Hepatocyte (in vitro differentiated cells): Measurements from ENCODE around the gene PKIB. TPM values are rescaled to one million over a fixed set of nuclear protein-coding genes. Genes with fewer than 3 reads are reported as not detected.

Source experiments
- DNase-seq: peaks from one replicate; pipeline ENCODE4 v3.0.0-alpha.2; 2016; ENCODE audit warnings: low spot score
- H2AFZ ChIP-seq: fragments of 200-600 bp; sonication (generic); 2 replicates; pipeline ENCODE4 v1.6.0; 2016; ENCODE audit warnings: antibody characterized with exemption, mild to moderate bottlenecking
- H3K27ac ChIP-seq: fragments of 200-600 bp; sonication (generic); 2 replicates; pipeline ENCODE4 v1.5.1; 2016; ENCODE audit warnings: mild to moderate bottlenecking
- H3K27me3 ChIP-seq: fragments of 200-600 bp; sonication (generic); 2 replicates; pipeline ENCODE4 v1.6.1; 2016
- H3K36me3 ChIP-seq: fragments of 200-600 bp; sonication (generic); replicated peaks from 2 replicates; pipeline ENCODE4 v1.5.1; 2016; ENCODE audit warnings: low read depth; ENCODE audit not compliant: insufficient read depth
- H3K4me1 ChIP-seq: fragments of 200-600 bp; sonication (generic); 2 replicates; pipeline ENCODE4 v1.5.1; 2016; ENCODE audit warnings: mild to moderate bottlenecking, moderate library complexity; ENCODE audit not compliant: insufficient read depth
- H3K4me2 ChIP-seq: fragments of 200-600 bp; sonication (generic); 2 replicates; pipeline ENCODE4 v1.6.0; 2016
- H3K4me3 ChIP-seq: fragments of 200-600 bp; sonication (generic); 2 replicates; pipeline ENCODE4 v1.5.1; 2016; ENCODE audit warnings: mild to moderate bottlenecking
- H3K79me2 ChIP-seq: fragments of 200-600 bp; sonication (generic); 2 replicates; pipeline ENCODE4 v1.6.0; 2017; ENCODE audit warnings: mild to moderate bottlenecking
- H3K9me2 ChIP-seq: fragments of 200-600 bp; sonication (generic); replicated peaks from 2 replicates; pipeline ENCODE4 v1.6.0; 2017; ENCODE audit warnings: mild to moderate bottlenecking; ENCODE audit not compliant: insufficient read depth
- H3K9me3 ChIP-seq: fragments of 200-600 bp; sonication (generic); 2 replicates; pipeline ENCODE4 v1.5.1; 2016; ENCODE audit warnings: low read depth, mild to moderate bottlenecking
- H4K20me1 ChIP-seq: fragments of 200-600 bp; sonication (generic); 2 replicates; pipeline ENCODE4 v1.6.0; 2016; ENCODE audit warnings: mild to moderate bottlenecking; ENCODE audit not compliant: insufficient read depth, poor library complexity, severe bottlenecking
- CTCF ChIP-seq: fragments of 200-600 bp; sonication (generic); IDR thresholded peaks from 2 replicates; pipeline ENCODE4 v1.5.1; 2016; ENCODE audit warnings: antibody characterized with exemption, mild to moderate bottlenecking; ENCODE audit not compliant: poor library complexity
- EZH2 ChIP-seq: fragments of 200-600 bp; sonication (generic); IDR thresholded peaks from 2 replicates; pipeline ENCODE4 v1.6.1; 2016; ENCODE audit warnings: antibody characterized with exemption, mild to moderate bottlenecking, borderline replicate concordance
- EZH2phosphoT487 ChIP-seq: fragments of 200-600 bp; sonication (generic); IDR thresholded peaks from one replicate; pipeline ENCODE4 v1.6.1; 2018; ENCODE audit warnings: antibody characterized with exemption, mild to moderate bottlenecking, low read depth, moderate library complexity; ENCODE audit not compliant: unreplicated experiment, severe bottlenecking
- WGBS: methylation state at CpG from one replicate; pipeline ENCODE4 v1.1.6; 2016; ENCODE audit warnings: low lambda C conversion rate; ENCODE audit errors: missing lambda C conversion rate; 5-methylcytosine and 5-hydroxymethylcytosine counted together
- polyA plus RNA-seq: library from polyadenylated mRNA; unstranded; fragments of >200 nt; fragmentation: Nextera tagmentation; extraction: Ambion mirVana; gene quantifications from 2 replicates; pipeline ENCODE4 v1.2.1, GENCODE V29; 2016
- total RNA-seq: library from RNA; depleted of rRNA; stranded (reverse); fragments of >200 nt; gene quantifications from 2 replicates; pipeline ENCODE4 v1.2.3, GENCODE V29; 2014

Gene PKIB
- total and polyA plus RNA-seq, 2 experiments from 2014 or later = 73.8 to 144 TPM

GRCh38 chr6:122681705-122682104 is 71.5 kb downstream of the PKIB start:
- no peaks in the 10 kb centered on the region for H3K36me3 ChIP-seq
- no peak for TF ChIP-seq CTCF
- TF ChIP-seq EZH2 = no peak
- TF ChIP-seq EZH2phosphoT487 = no peak
- H2AFZ ChIP-seq = no peak overlapping the region
- H3K4me2 ChIP-seq = no peak overlapping the region
- DNase-seq = no peak
- H3K79me2 ChIP-seq = peaks cover 2% of the 10 kb centered on the region
- H3K4me1 ChIP-seq = no peaks in the 10 kb centered on the region
- H3K4me3 ChIP-seq = no peak overlapping the region
- H3K27me3 ChIP-seq = no peaks in the 10 kb centered on the region
- no peaks in the 10 kb centered on the region for H4K20me1 ChIP-seq
- no peaks in the 10 kb centered on the region for H3K9me2 ChIP-seq
- WGBS = 95% methylated on average over 3 of the region's 3 CpGs
- no peaks in the 10 kb centered on the region for H3K9me3 ChIP-seq
- no peak overlapping the region for H3K27ac ChIP-seq

GRCh38 chr6:122683989-122684651 is 73.9 kb downstream of the PKIB start:
- TF ChIP-seq CTCF = no peak
- H3K79me2 ChIP-seq = peaks cover 3% of the 10 kb centered on the region
- no peak overlapping the region for H2AFZ ChIP-seq
- H3K4me2 ChIP-seq = no peak overlapping the region
- no peaks in the 10 kb centered on the region for H3K4me1 ChIP-seq
- H4K20me1 ChIP-seq = no peaks in the 10 kb centered on the region
- DNase-seq = no peak
- no peak overlapping the region for H3K4me3 ChIP-seq
- H3K9me2 ChIP-seq = no peaks in the 10 kb centered on the region
- no peaks in the 10 kb centered on the region for H3K27me3 ChIP-seq
- no peaks in the 10 kb centered on the region for H3K36me3 ChIP-seq
- no peaks in the 10 kb centered on the region for H3K9me3 ChIP-seq
- H3K27ac ChIP-seq = no peak overlapping the region
- WGBS = 88% methylated on average over 1 of the region's 1 CpG

- Histone ChIP-seq H3K4me3 (no peak overlapping the region), H3K9me3 (peaks cover 4% of the 10 kb centered on the region), H3K27me3 (no peaks in the 10 kb centered on the region), H3K36me3 (no peaks in the 10 kb centered on the region), H3K4me1 (no peaks in the 10 kb centered on the region), H3K9me2 (no peaks in the 10 kb centered on the region), H2AFZ (no peak overlapping the region), H4K20me1 (no peaks in the 10 kb centered on the region), H3K79me2 (peaks cover 3% of the 10 kb centered on the region), H3K27ac (no peak overlapping the region), H3K4me2 (no peak overlapping the region)
- WGBS = 95% methylated on average over 3 of the region's 3 CpGs
- TF ChIP-seq EZH2 = no peak
- TF ChIP-seq CTCF = no peak
- no peak for TF ChIP-seq EZH2phosphoT487
- no peak for DNase-seq
Measured at GRCh38 chr6:122692175-122692598, 82.0 kb downstream of the PKIB start.
